PC-3 (cell line): ENCODE data around the gene ATP10B. TPM values are rescaled to one million over a fixed set of nuclear protein-coding genes. Genes with fewer than 3 reads are reported as not detected.

Experiments
- ATAC-seq: fragments of 200-7000 bp; cut with Tn5 transposase; 2 replicates; pipeline ENCODE4 v1.9.1; 2020; ENCODE audit warnings: mild to moderate bottlenecking, moderate library complexity
- BruUV-seq: library from RNA; stranded (reverse); fragments of 400-500 nt; replicated peaks from 2 replicates; lab custom pipeline; 2021; lab: Mats Ljungman, UMichigan
- CTCF ChIA-PET: fragments of 300-600 bp; sonication (Branson Sonifier 250); formaldehyde crosslinking; loops from one replicate; lab custom pipeline; 2022; ENCODE audit warnings: antibody characterized with exemption; lab: Charles Lee
- POLR2A ChIA-PET: fragments of 300-600 bp; sonication (Branson Sonifier 250); formaldehyde crosslinking; loops from one replicate; lab custom pipeline; 2022; ENCODE audit warnings: antibody characterized with exemption; ENCODE audit not compliant: unreplicated experiment; lab: Charles Lee
- DNase-seq: peaks from one replicate; pipeline ENCODE4 v3.0.0-alpha.2; 2015
- H2AFZ ChIP-seq: fragments of 300-600 bp; sonication (generic); 2 replicates; pipeline ENCODE4 v1.6.0; 2016; ENCODE audit warnings: antibody characterized with exemption, low read length
- H3F3A ChIP-seq: fragments of 300-600 bp; sonication (generic); one replicate; pipeline ENCODE4 v1.6.0; 2017; ENCODE audit warnings: antibody characterized with exemption, low read length, control low read depth, mild to moderate bottlenecking; ENCODE audit not compliant: unreplicated experiment
- H3K27ac ChIP-seq: fragments of 300-600 bp; sonication (generic); 2 replicates; pipeline ENCODE4 v1.5.1; 2016; ENCODE audit warnings: mild to moderate bottlenecking, low read length
- H3K27me3 ChIP-seq: fragments of 300-600 bp; sonication (generic); 2 replicates; pipeline ENCODE4 v1.6.1; 2016; ENCODE audit warnings: low read length, mixed read lengths
- H3K36me3 ChIP-seq: fragments of 300-600 bp; sonication (generic); 2 replicates; pipeline ENCODE4 v1.6.1; 2016; ENCODE audit warnings: low read depth, mixed run types, low read length, mixed read lengths
- H3K4me1 ChIP-seq: fragments of 300-600 bp; sonication (generic); 2 replicates; pipeline ENCODE4 v1.5.1; 2016; ENCODE audit warnings: low read length; ENCODE audit not compliant: insufficient read depth
- H3K4me2 ChIP-seq: fragments of 300-600 bp; sonication (generic); 2 replicates; pipeline ENCODE4 v1.6.0; 2016; ENCODE audit warnings: low read length
- H3K4me3 ChIP-seq: fragments of 300-600 bp; sonication (generic); 2 replicates; pipeline ENCODE4 v1.5.1; 2016; ENCODE audit warnings: mild to moderate bottlenecking, low read length, mixed read lengths
- H3K79me2 ChIP-seq: fragments of 300-600 bp; sonication (generic); 2 replicates; pipeline ENCODE4 v1.6.1; 2017; ENCODE audit warnings: low read length, mixed read lengths
- H3K9ac ChIP-seq: fragments of 300-600 bp; sonication (generic); 2 replicates; pipeline ENCODE4 v1.6.0; 2016; ENCODE audit warnings: mild to moderate bottlenecking, low read length
- H3K9me2 ChIP-seq: fragments of 300-600 bp; sonication (generic); replicated peaks from 2 replicates; pipeline ENCODE4 v1.6.1; 2016; ENCODE audit warnings: mixed run types, low read length, mixed read lengths
- H3K9me3 ChIP-seq: fragments of 300-600 bp; sonication (generic); 2 replicates; pipeline ENCODE4 v1.6.1; 2016; ENCODE audit warnings: low read length, mixed read lengths
- H4K20me1 ChIP-seq: fragments of 300-600 bp; sonication (generic); 2 replicates; pipeline ENCODE4 v1.6.1; 2016; ENCODE audit warnings: low read length, mixed read lengths
- EZH2 ChIP-seq: fragments of 300-600 bp; sonication (generic); IDR thresholded peaks from one replicate; pipeline ENCODE4 v1.6.1; 2017; ENCODE audit warnings: antibody characterized with exemption, mild to moderate bottlenecking, low read length; ENCODE audit not compliant: unreplicated experiment
- EZH2phosphoT487 ChIP-seq: fragments of 300-600 bp; sonication (generic); IDR thresholded peaks from 2 replicates; pipeline ENCODE4 v1.6.1; 2018; ENCODE audit warnings: mild to moderate bottlenecking, antibody characterized with exemption, low read length, borderline replicate concordance
- intact Hi-C: fragments of 100-400 bp; cut with micrococcal nuclease; formaldehyde crosslinking; loops from 2 replicates; pipeline ENCODE4 v1.9.0; 2023
- total RNA-seq: library from RNA; depleted of rRNA; stranded (reverse); fragments of >200 nt; gene quantifications from 2 replicates; pipeline ENCODE4 v1.2.3, GENCODE V29; 2014
- TF ChIP-seq, protein P1 (sequence below): fragments of 300-600 bp; sonication (generic); conservative IDR thresholded peaks from 2 replicates; pipeline ENCODE4 v1.5.1; 2017; ENCODE audit warnings: antibody characterized with exemption, low read depth, mild to moderate bottlenecking, low read length

The ATP10B gene
- total RNA-seq, 1 experiment from 2014 or later: not detected

- Histone ChIP-seq H4K20me1 (no peaks in the 10 kb centered on the region), H3K4me1 (no peaks in the 10 kb centered on the region), H3K9me2 (no peaks in the 10 kb centered on the region), H3K9me3 (no peaks in the 10 kb centered on the region), H3K27ac (no peak overlapping the region), H3K36me3 (no peaks in the 10 kb centered on the region), H2AFZ (no peak overlapping the region), H3K27me3 (no peaks in the 10 kb centered on the region), H3K4me2 (no peak overlapping the region), H3F3A (no peaks in the 10 kb centered on the region), H3K4me3 (no peak overlapping the region), H3K79me2 (no peaks in the 10 kb centered on the region), H3K9ac (no peak overlapping the region)
- ChIA-PET POLR2A (no interaction called here), CTCF (no interaction called here)
- BruUV-seq: no TSS peak
- ATAC-seq (no peak), DNase-seq (no peak)
- TF ChIP-seq EZH2: no peak
- TF ChIP-seq EZH2phosphoT487: no peak
- TF ChIP-seq, protein P1, sequence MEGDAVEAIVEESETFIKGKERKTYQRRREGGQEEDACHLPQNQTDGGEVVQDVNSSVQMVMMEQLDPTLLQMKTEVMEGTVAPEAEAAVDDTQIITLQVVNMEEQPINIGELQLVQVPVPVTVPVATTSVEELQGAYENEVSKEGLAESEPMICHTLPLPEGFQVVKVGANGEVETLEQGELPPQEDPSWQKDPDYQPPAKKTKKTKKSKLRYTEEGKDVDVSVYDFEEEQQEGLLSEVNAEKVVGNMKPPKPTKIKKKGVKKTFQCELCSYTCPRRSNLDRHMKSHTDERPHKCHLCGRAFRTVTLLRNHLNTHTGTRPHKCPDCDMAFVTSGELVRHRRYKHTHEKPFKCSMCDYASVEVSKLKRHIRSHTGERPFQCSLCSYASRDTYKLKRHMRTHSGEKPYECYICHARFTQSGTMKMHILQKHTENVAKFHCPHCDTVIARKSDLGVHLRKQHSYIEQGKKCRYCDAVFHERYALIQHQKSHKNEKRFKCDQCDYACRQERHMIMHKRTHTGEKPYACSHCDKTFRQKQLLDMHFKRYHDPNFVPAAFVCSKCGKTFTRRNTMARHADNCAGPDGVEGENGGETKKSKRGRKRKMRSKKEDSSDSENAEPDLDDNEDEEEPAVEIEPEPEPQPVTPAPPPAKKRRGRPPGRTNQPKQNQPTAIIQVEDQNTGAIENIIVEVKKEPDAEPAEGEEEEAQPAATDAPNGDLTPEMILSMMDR: no peak
- intact Hi-C loops: no loop called here
Measured at GRCh38 chr5:160547872-160548271, 304.1 kb downstream of the ATP10B start.

- Histone ChIP-seq H3K9ac (no peak overlapping the region), H3K4me2 (no peak overlapping the region), H3K9me2 (no peaks in the 10 kb centered on the region), H3K79me2 (no peaks in the 10 kb centered on the region), H3K4me3 (no peak overlapping the region), H4K20me1 (no peaks in the 10 kb centered on the region), H3K27me3 (no peaks in the 10 kb centered on the region), H3K9me3 (no peaks in the 10 kb centered on the region), H3K36me3 (no peaks in the 10 kb centered on the region), H3F3A (no peaks in the 10 kb centered on the region), H3K4me1 (no peaks in the 10 kb centered on the region), H3K27ac (no peak overlapping the region), H2AFZ (no peak overlapping the region)
- TF ChIP-seq EZH2phosphoT487 (no peak), EZH2 (no peak)
- TF ChIP-seq, protein P1: no peak
- CTCF ChIA-PET: no interaction called here
- no peak for ATAC-seq
- POLR2A ChIA-PET: no interaction called here
- intact Hi-C loops: no loop called here
- no peak for DNase-seq
- no TSS peak for BruUV-seq
Measured at GRCh38 chr5:160547061-160547460, 304.9 kb downstream of the ATP10B start.

DNA sequence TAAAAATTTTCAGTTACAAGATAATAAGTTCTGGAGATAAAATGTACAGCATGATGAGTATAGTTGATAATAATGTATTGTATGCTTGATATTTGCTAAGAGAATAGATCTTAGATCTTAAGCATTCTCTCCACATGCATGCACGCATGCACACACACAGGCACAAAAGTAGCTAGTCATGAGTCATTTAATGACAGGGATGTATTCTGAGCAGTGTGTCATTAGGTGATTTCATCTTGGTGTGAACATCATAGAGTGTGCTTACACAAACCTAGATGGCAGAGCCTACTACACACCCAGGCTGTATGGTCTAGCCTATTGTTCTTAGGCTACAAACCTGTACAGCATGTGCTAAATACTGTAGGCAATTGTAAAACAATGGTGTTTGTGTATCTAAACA, 306.2 kb downstream of the ATP10B start:
- Histone ChIP-seq H3K79me2 (no peaks in the 10 kb centered on the region), H3K36me3 (no peaks in the 10 kb centered on the region), H3K4me1 (no peaks in the 10 kb centered on the region), H4K20me1 (no peaks in the 10 kb centered on the region), H3F3A (no peaks in the 10 kb centered on the region), H3K27me3 (no peaks in the 10 kb centered on the region), H3K4me3 (no peak overlapping the region), H3K9me2 (no peaks in the 10 kb centered on the region), H3K9ac (no peak overlapping the region), H3K4me2 (no peak overlapping the region), H3K27ac (no peak overlapping the region), H3K9me3 (no peaks in the 10 kb centered on the region), H2AFZ (no peak overlapping the region)
- intact Hi-C loops: no loop called here
- ChIA-PET CTCF (no interaction called here), POLR2A (no interaction called here)
- no peak for ATAC-seq
- TF ChIP-seq EZH2phosphoT487 (no peak), EZH2 (no peak)
- TF ChIP-seq, protein P1: no peak
- no peak for DNase-seq
- no TSS peak for BruUV-seq
